ENCODE results near the gene PRPF8. TPM values are rescaled to one million over a fixed set of nuclear protein-coding genes. Genes with fewer than 3 reads are reported as not detected.

PRPF8 gene
- total and polyA plus RNA-seq, 10 of the 15 experiments (the other 5 are each of a cell fraction or from before 2014, with no cell fraction given) = 77.2 to 337 (median 162) TPM

GRCh38 chr17:1629504-1630310 is 55.0 kb downstream of the PRPF8 start (continued):
- TF ChIP-seq EGR1 (IDR thresholded peaks at IDR 0.05; ENCODE audit: borderline replicate concordance in 1 of 2, low read depth in 2 of 2, low read length in 2 of 2) (no peak), ASH2L (IDR thresholded peaks at IDR 0.05; ENCODE audit: borderline replicate concordance, low read depth) (no peak), MYB (IDR thresholded peaks at IDR 0.05; ENCODE audit: borderline replicate concordance, low read depth, low read length) (no peak), MXI1 (IDR thresholded peaks at IDR 0.05; ENCODE audit: low read depth, low read length) (peak; percentile 73; the same call in 1 of the 2 replicates), ZNF384 (IDR thresholded peaks at IDR 0.05; ENCODE audit: borderline replicate concordance, low read depth, low read length) (no peak), POLR2AphosphoS5 (IDR thresholded peaks at IDR 0.05; ENCODE audit: low read length) (no peak), IRF5 (IDR thresholded peaks at IDR 0.05; ENCODE audit: borderline replicate concordance) (no peak), NFYB (IDR thresholded peaks at IDR 0.05; ENCODE audit: insufficient read depth, low read depth, low read length) (no peak), ATF7 (IDR thresholded peaks at IDR 0.05; ENCODE audit: low read depth) (no peak), RBBP5 (conservative IDR thresholded peaks at IDR 0.05) (no peak), IRF3 (IDR thresholded peaks at IDR 0.05) (no peak), MTA2 (IDR thresholded peaks at IDR 0.05; ENCODE audit: low read depth) (no peak), IKZF1 (conservative IDR thresholded peaks at IDR 0.05) (0 out of 2 replicates have a peak, but pooled peaks have one; percentile 32), CEBPZ (IDR thresholded peaks at IDR 0.05; ENCODE audit: low read depth, low read length) (no peak), CBFB (IDR thresholded peaks at IDR 0.05; ENCODE audit: low read depth) (no peak), MEF2B (IDR thresholded peaks at IDR 0.05; ENCODE audit: partially characterized antibody, poor library complexity, severe bottlenecking) (no peak), IKZF2 (IDR thresholded peaks at IDR 0.05) (no peak), HDAC6 (IDR thresholded peaks at IDR 0.05; ENCODE audit: unreplicated experiment) (no peak), CTCF (IDR thresholded peaks at IDR 0.05 in 2 of 3, conservative IDR thresholded peaks at IDR 0.05 in 1 of 3; ENCODE audit: control insufficient read depth in 2 of 3, extremely low read depth in 1 of 3, insufficient read depth in 1 of 3, low read depth in 3 of 3, low read length in 3 of 3) (peak; percentile 83 to 91 (median 89)), EP300 (IDR thresholded peaks at IDR 0.05; ENCODE audit: borderline replicate concordance in 1 of 2, control insufficient read depth in 1 of 2, low read depth in 2 of 2, low read length in 2 of 2) (no peak), SMAD5 (IDR thresholded peaks at IDR 0.05; ENCODE audit: low read depth) (no peak)
